Testis (tissue), 2 donors: Measurements from ENCODE around the gene PM20D1.

Source experiments
- POLR2A ChIP-seq: fragments of 450-650 bp; IDR thresholded peaks from one replicate; pipeline ENCODE4 v1.6.1; 2017; ENCODE audit warnings: antibody characterized with exemption, mild to moderate bottlenecking, moderate library complexity
- TF ChIP-seq, protein P1 (sequence below), 3 experiments: fragments of 450-650 bp in 2 of 3; fragments of 200-600 bp in 1 of 3; sonication (generic) in 1 of 3; IDR thresholded peaks; one replicate each; pipeline ENCODE4 v1.5.1; 2016 to 2019; ENCODE audit warnings: antibody characterized with exemption in 3 of 3, mild to moderate bottlenecking in 2 of 3, moderate library complexity in 1 of 3

DNA sequence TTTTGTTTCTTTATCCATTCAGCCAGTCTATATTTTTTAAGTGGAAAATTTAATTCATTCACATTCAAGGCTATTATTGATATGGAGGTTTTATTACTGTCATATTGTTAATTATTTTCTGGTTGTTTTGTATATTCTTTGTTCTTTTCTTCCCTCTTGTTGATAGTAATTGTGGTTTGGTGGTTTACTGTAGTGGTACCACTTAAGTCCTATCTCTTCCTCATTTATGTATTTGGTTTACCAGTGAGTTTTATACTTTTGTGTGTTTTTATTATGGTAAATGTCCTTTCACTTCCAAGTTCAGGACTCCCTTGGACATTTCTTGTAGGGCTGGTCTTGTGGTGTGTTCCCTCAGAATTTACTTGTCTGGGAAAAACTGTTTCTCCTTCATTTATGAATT is 28.1 kb upstream of the PM20D1 start:
- TF ChIP-seq, protein P1, sequence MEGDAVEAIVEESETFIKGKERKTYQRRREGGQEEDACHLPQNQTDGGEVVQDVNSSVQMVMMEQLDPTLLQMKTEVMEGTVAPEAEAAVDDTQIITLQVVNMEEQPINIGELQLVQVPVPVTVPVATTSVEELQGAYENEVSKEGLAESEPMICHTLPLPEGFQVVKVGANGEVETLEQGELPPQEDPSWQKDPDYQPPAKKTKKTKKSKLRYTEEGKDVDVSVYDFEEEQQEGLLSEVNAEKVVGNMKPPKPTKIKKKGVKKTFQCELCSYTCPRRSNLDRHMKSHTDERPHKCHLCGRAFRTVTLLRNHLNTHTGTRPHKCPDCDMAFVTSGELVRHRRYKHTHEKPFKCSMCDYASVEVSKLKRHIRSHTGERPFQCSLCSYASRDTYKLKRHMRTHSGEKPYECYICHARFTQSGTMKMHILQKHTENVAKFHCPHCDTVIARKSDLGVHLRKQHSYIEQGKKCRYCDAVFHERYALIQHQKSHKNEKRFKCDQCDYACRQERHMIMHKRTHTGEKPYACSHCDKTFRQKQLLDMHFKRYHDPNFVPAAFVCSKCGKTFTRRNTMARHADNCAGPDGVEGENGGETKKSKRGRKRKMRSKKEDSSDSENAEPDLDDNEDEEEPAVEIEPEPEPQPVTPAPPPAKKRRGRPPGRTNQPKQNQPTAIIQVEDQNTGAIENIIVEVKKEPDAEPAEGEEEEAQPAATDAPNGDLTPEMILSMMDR (IDR thresholded peaks at IDR 0.05), result no peak
- no peak for TF ChIP-seq POLR2A
